Subcutaneous adipose tissue (tissue), 4 donors: ENCODE results near the gene CNTN4. TPM values are rescaled to one million over a fixed set of nuclear protein-coding genes. Genes with fewer than 3 reads are reported as not detected.

Source experiments
- total RNA-seq, 4 donors: library from RNA; depleted of rRNA; stranded (reverse); fragments of >200 nt; gene quantifications; one replicate each; pipeline ENCODE4 v1.1.0, GENCODE V29; 2016
- TF ChIP-seq, protein P1 (sequence below): fragments of 450-650 bp; IDR thresholded peaks from one replicate; pipeline ENCODE4 v1.5.1; 2016; ENCODE audit warnings: low read depth, mild to moderate bottlenecking, control low read depth, antibody characterized with exemption, moderate library complexity

Gene CNTN4
- total RNA-seq, 4 donors from 2014 or later: 4.2 to 10.5 (median 4.6) TPM

- TF ChIP-seq, protein P1, sequence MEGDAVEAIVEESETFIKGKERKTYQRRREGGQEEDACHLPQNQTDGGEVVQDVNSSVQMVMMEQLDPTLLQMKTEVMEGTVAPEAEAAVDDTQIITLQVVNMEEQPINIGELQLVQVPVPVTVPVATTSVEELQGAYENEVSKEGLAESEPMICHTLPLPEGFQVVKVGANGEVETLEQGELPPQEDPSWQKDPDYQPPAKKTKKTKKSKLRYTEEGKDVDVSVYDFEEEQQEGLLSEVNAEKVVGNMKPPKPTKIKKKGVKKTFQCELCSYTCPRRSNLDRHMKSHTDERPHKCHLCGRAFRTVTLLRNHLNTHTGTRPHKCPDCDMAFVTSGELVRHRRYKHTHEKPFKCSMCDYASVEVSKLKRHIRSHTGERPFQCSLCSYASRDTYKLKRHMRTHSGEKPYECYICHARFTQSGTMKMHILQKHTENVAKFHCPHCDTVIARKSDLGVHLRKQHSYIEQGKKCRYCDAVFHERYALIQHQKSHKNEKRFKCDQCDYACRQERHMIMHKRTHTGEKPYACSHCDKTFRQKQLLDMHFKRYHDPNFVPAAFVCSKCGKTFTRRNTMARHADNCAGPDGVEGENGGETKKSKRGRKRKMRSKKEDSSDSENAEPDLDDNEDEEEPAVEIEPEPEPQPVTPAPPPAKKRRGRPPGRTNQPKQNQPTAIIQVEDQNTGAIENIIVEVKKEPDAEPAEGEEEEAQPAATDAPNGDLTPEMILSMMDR: no peak
These were observed 120.2 kb downstream of the CNTN4 start for GRCh38 chr3:2218816-2219215.

- TF ChIP-seq, protein P1: no peak
These were observed 137.5 kb downstream of the CNTN4 start for GRCh38 chr3:2236203-2236602.

- TF ChIP-seq, protein P1: no peak
These were observed 145.5 kb downstream of the CNTN4 start for GRCh38 chr3:2244137-2244536.

- TF ChIP-seq, protein P1: no peak
These were observed 148.4 kb downstream of the CNTN4 start for GRCh38 chr3:2246873-2247648.

DNA sequence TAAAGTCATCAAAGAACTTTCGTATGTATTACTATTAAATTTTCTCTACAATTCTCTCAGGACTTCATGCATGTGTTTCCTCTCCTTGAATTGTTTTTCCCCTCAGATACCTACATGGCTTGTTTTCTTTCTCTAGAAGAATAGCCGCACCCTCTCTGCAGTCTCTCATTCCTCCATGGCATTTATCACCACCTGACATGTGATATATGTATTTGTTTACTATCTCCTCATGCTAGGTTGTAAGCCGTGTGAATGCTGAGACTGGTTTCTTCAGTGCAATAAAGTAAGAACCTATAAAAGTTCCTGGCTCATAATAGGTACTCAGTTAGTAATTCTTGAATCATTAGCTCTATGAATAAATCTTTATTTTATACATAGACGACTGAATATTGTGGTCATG is 149.2 kb downstream of the CNTN4 start:
- TF ChIP-seq, protein P1: no peak

- TF ChIP-seq, protein P1: no peak
These were observed 152.1 kb downstream of the CNTN4 start for GRCh38 chr3:2250783-2251182.

DNA sequence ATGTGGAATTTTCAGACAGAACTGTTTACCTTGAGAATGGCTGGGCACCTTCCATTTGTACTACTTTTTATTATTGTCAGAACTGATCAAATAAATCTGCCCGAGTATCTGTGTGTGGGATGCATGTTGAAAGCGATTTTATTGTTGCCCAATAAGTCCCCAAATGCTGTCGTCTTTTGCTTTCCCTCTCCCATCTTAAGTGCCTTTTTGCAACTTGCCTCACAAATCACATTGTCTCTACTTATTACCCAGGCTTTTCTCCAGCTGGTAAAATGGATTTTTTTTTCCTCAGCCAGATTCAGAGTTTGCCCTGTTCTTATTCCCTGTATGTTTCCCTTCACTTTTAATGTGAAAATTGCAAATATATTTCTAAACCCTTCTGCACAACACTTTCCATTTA is 163.1 kb downstream of the CNTN4 start:
- TF ChIP-seq, protein P1: no peak
